Measurements from ENCODE around the gene PHKG2.

GRCh38 chr16:30720694-30721093 is 27.5 kb upstream of the PHKG2 start:
- TF ChIP-seq CTCF (IDR thresholded peaks at IDR 0.05) (no peak), POLR2A (IDR thresholded peaks at IDR 0.05) (no peak)

Data from body of pancreas (tissue), 4 donors.